Measurements from ENCODE around the gene KRTAP5-4.
"Not testable (repeated sequence)": the region's sequence is repeated elsewhere in the genome, so short reads cannot be mapped to it uniquely, and the experiment has no call there.

The KRTAP5-4 gene

GRCh38 chr11:1636291-1636950 lies 14.5 kb upstream of the KRTAP5-4 start:
- DNase-seq: no peak

- DNase-seq: no peak
Observed at GRCh38 chr11:1633864-1634263, 11.9 kb upstream of the KRTAP5-4 start.

- no peak for DNase-seq
Observed at GRCh38 chr11:1632053-1632714, 10.2 kb upstream of the KRTAP5-4 start.

- DNase-seq: no peak
Observed at GRCh38 chr11:1631066-1631568, 9.2 kb upstream of the KRTAP5-4 start.

- DNase-seq: no peak
Observed at GRCh38 chr11:1630271-1630670, 8.3 kb upstream of the KRTAP5-4 start.

- no peak for DNase-seq
Observed at GRCh38 chr11:1629326-1630185, 7.6 kb upstream of the KRTAP5-4 start, which contains the start of gene KRTAP5-5. KRTAP5-5 (plus strand) TSS chr11:1629775; CDS start chr11:1629841, 66 bp downstream.

- DNase-seq: peak; percentile 64
Observed at GRCh38 chr11:1628506-1629325, 6.8 kb upstream of the KRTAP5-4 start.

GRCh38 chr11:1625541-1625940 lies 3.6 kb upstream of the KRTAP5-4 start:
- no peak for DNase-seq

- DNase-seq: no peak
Observed at GRCh38 chr11:1624621-1625020, 2.7 kb upstream of the KRTAP5-4 start.

GRCh38 chr11:1623716-1624115 lies 1.8 kb upstream of the KRTAP5-4 start:
- DNase-seq: no peak

GRCh38 chr11:1619449-1619848 lies 2.5 kb downstream of the KRTAP5-4 start:
- DNase-seq: no peak

- DNase-seq: no peak
Observed at GRCh38 chr11:1618231-1618630, 3.7 kb downstream of the KRTAP5-4 start.

GRCh38 chr11:1608363-1608762 lies 13.6 kb downstream of the KRTAP5-4 start, which contains the start of gene KRTAP5-3:
KRTAP5-3 (minus strand) TSS chr11:1608463; CDS start chr11:1608385, 78 bp downstream.
- DNase-seq: no peak

GRCh38 chr11:1607901-1608300 lies 14.0 kb downstream of the KRTAP5-4 start:
- not testable (repeated sequence) for DNase-seq

GRCh38 chr11:1607156-1607845 lies 14.6 kb downstream of the KRTAP5-4 start:
- not testable (repeated sequence) for DNase-seq

GRCh38 chr11:1605923-1606322 lies 16.0 kb downstream of the KRTAP5-4 start:
- peak; percentile 15 for DNase-seq

GRCh38 chr11:1604711-1605110 lies 17.2 kb downstream of the KRTAP5-4 start:
- no peak for DNase-seq

- no peak for DNase-seq
Observed at GRCh38 chr11:1604181-1604580, 17.8 kb downstream of the KRTAP5-4 start.

- DNase-seq: no peak
Observed at GRCh38 chr11:1603629-1604028, 18.3 kb downstream of the KRTAP5-4 start.

GRCh38 chr11:1601663-1602062 lies 20.3 kb downstream of the KRTAP5-4 start:
- DNase-seq: not testable (repeated sequence)

GRCh38 chr11:1600626-1601025 lies 21.3 kb downstream of the KRTAP5-4 start:
- DNase-seq: no peak

- no peak for DNase-seq
Observed at GRCh38 chr11:1598816-1599215, 23.1 kb downstream of the KRTAP5-4 start.
